Central memory CD8-positive, alpha-beta T cell (primary cell): ENCODE measurements around the gene VPS37B.
"Not testable (repeated sequence)": the region's sequence is repeated elsewhere in the genome, so short reads cannot be mapped to it uniquely, and the experiment has no call there.

Experiments used
- ATAC-seq: fragments of 150-1000 bp; cut with Tn5 transposase; replicated peaks from 2 replicates; pipeline ENCODE4 v1.10.0; 2022; ENCODE audit warnings: mild to moderate bottlenecking, moderate FRiP score, moderate number of reproducible peaks; ENCODE audit not compliant: poor library complexity, severe bottlenecking; ENCODE audit errors: extremely low read depth
- DNase-seq, 2 donors: peaks; one replicate each; pipeline ENCODE4 v3.0.0; 2021; ENCODE audit warnings: low spot score in 2 of 2
- H3K27ac Mint-ChIP-seq: one replicate; pipeline ENCODE4 v1.8.0; 2022; ENCODE audit warnings: low read depth, mild to moderate bottlenecking, moderate library complexity, mixed read lengths
- H3K27me3 Mint-ChIP-seq: one replicate; pipeline ENCODE4 v1.8.0; 2022; ENCODE audit warnings: mixed read lengths
- H3K36me3 Mint-ChIP-seq: one replicate; pipeline ENCODE4 v1.8.0; 2022; ENCODE audit warnings: mild to moderate bottlenecking, moderate library complexity, mixed read lengths; ENCODE audit not compliant: insufficient read depth
- H3K4me1 Mint-ChIP-seq: one replicate; pipeline ENCODE4 v1.8.0; 2022; ENCODE audit warnings: mixed read lengths
- H3K4me3 Mint-ChIP-seq: one replicate; pipeline ENCODE4 v1.8.0; 2022; ENCODE audit warnings: mild to moderate bottlenecking, moderate library complexity, mixed read lengths
- H3K9me3 Mint-ChIP-seq: one replicate; pipeline ENCODE4 v1.8.0; 2022; ENCODE audit warnings: mixed read lengths

VPS37B gene

DNA sequence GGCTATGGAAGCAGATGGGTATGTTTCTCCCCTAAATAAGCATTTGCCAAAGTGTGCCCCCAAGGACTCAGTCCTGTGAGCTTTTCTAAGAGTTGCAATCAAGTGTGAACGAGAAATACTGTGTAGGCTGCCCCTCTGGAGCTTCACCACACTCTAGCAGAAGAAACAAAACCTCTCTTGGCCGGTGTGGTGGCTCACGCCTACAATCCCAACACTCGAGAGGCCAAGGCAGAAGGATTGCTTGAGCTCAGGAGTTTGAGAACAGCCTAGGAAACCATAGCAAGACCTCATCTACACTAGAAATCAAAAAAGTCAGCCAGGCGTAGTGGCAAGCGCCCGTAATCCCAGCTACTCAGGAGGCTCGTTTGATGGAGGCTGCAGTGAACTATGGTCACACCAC lies 9.8 kb downstream of the VPS37B start:
- H3K27ac Mint-ChIP-seq: peak overlapping the region; percentile 72
- H3K36me3 Mint-ChIP-seq: peaks cover 9% of the 10 kb centered on the region
- DNase-seq (no peak), ATAC-seq (no peak)
- peaks cover 75% of the 10 kb centered on the region for H3K4me1 Mint-ChIP-seq
- H3K4me3 Mint-ChIP-seq: no peak overlapping the region
- no peaks in the 10 kb centered on the region for H3K9me3 Mint-ChIP-seq
- no peaks in the 10 kb centered on the region for H3K27me3 Mint-ChIP-seq

DNA sequence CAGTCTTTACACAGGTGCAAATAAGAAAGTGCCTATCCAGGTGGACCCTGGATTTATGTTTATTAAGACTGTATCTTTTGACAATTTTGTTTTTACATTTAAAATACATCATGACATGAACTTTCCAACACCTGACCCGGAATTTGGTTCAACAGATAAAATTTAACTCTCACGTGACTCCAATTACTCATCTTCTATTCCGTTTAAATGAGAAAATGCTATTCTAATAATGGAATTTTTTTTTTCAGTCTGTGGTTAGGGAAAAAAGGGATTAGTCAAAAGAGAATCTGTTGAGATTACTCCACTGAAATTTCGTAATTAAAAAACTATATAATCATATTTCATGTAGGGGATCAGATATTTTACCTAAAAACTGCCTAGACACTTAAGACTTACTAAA lies 11.1 kb downstream of the VPS37B start:
- Mint-ChIP-seq H3K4me3 (no peak overlapping the region), H3K9me3 (no peaks in the 10 kb centered on the region), H3K36me3 (peaks cover 10% of the 10 kb centered on the region), H3K4me1 (peaks cover 75% of the 10 kb centered on the region), H3K27ac (no peak overlapping the region), H3K27me3 (no peaks in the 10 kb centered on the region)
- no peak for ATAC-seq
- DNase-seq: no peak

DNA sequence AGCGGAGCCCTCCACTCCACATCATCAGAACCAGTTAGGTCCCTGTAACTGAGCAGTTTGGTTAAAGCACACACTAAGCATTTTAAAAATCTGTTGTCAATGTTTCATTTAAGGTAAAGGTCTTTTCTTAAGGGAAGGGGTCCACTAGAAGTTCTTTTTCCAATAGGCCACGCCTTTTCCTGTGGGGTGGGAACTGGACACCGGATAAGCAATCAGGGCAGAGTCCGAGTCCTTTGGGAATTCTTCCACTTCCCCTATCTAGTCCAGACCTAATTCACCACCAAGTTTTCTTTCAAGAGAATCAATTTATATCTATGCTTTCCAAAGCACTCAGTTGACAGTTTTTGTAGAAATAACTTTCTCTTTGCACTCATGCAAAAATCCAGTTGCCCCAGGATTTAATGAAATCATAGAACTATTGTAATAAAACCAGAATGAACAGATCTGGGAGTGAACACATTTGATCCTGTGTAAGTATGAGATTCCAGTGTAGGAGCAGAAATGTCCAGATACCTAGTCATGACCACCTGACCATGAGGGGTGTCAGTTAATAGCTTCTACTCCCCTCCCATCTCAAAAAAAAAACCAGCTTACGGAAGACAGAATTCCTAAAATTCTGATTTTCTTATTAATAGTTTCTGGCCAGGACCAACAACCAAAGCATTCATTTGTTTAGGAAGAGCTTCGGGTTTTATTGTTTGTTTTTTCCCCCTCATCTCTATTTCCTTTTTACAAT lies 11.7 kb downstream of the VPS37B start:
- Mint-ChIP-seq H3K27me3 (no peaks in the 10 kb centered on the region), H3K9me3 (no peaks in the 10 kb centered on the region), H3K4me3 (no peak overlapping the region), H3K36me3 (peaks cover 10% of the 10 kb centered on the region), H3K4me1 (peaks cover 75% of the 10 kb centered on the region), H3K27ac (no peak overlapping the region)
- DNase-seq (no peak), ATAC-seq (no peak)

DNA sequence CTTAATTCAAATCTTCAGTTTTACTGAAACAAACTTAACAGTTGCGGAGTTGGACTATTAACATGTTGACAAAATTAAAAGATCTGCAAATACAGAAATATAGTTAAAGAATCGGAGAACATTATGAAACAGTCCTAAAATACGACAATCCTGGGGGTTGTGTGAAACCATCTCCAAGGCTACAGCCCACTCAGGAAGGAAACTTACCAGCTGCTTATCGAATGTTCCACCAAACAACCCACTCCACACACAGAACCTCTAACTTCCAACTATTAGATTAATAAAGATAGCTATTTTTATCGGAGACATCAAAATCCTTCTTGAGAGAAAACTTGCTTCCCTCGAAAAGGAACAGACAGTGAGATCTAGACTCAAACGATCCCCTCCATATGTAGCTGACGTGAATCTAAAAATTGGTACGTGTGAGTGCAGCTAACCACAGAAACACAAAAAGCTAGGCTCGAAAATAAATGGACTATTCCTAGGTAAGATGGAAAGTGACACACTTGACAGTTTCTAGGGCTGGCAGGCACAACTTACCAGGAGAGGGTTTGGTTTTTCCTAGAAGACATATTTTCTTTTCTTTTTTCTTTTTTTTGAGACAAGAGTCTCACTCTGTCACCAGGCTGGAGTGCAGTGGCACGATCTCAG lies 12.9 kb downstream of the VPS37B start:
- Mint-ChIP-seq H3K4me3 (no peak overlapping the region), H3K27ac (peak overlapping the region; percentile 87), H3K9me3 (no peaks in the 10 kb centered on the region), H3K27me3 (no peaks in the 10 kb centered on the region), H3K36me3 (peaks cover 7% of the 10 kb centered on the region), H3K4me1 (peaks cover 72% of the 10 kb centered on the region)
- DNase-seq (no peak), ATAC-seq (no peak)

DNA sequence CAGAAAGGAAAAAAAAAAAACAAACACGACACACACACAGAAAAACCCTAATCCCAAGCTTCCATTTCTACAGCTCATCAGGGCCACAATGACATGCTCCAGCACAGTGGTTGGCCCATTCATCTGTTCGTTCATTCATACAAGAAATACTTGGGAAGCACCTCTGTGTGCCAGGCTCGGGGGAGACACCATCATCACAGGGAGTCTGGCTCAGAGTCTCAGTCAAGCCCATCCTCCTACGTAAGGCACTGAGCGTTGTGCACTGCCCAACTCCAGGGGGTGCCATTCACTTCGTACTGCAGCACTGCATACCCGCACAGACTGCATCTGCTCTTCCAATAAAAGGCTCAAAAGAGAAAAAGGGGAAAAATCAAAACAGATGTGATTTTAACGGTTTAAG lies 15.3 kb downstream of the VPS37B start:
- Mint-ChIP-seq H3K4me3 (no peak overlapping the region), H3K9me3 (no peaks in the 10 kb centered on the region), H3K27me3 (no peaks in the 10 kb centered on the region), H3K27ac (peak overlapping the region; percentile 70), H3K36me3 (peaks cover 14% of the 10 kb centered on the region), H3K4me1 (peaks cover 79% of the 10 kb centered on the region)
- ATAC-seq (peak; percentile 7), DNase-seq (no peak)

GRCh38 chr12:122880155-122880667 lies 15.7 kb downstream of the VPS37B start:
- Mint-ChIP-seq H3K27me3 (no peaks in the 10 kb centered on the region), H3K9me3 (no peaks in the 10 kb centered on the region), H3K27ac (peak overlapping the region; percentile 70), H3K4me1 (peaks cover 79% of the 10 kb centered on the region), H3K36me3 (peaks cover 14% of the 10 kb centered on the region), H3K4me3 (no peak overlapping the region)
- DNase-seq: no peak
- no peak for ATAC-seq

GRCh38 chr12:122878780-122879612 lies 16.9 kb downstream of the VPS37B start:
- Mint-ChIP-seq H3K9me3 (no peaks in the 10 kb centered on the region), H3K27me3 (no peaks in the 10 kb centered on the region), H3K36me3 (peaks cover 14% of the 10 kb centered on the region), H3K4me3 (no peak overlapping the region), H3K4me1 (peaks cover 79% of the 10 kb centered on the region), H3K27ac (peak overlapping the region; percentile 30)
- DNase-seq (no peak), ATAC-seq (no peak)

GRCh38 chr12:122876731-122877130 lies 19.2 kb downstream of the VPS37B start:
- Mint-ChIP-seq H3K36me3 (peaks cover 12% of the 10 kb centered on the region), H3K9me3 (no peaks in the 10 kb centered on the region), H3K27ac (no peak overlapping the region), H3K4me3 (no peak overlapping the region), H3K27me3 (no peaks in the 10 kb centered on the region), H3K4me1 (peaks cover 80% of the 10 kb centered on the region)
- no peak for ATAC-seq
- no peak for DNase-seq

- ATAC-seq, H3K4me3 Mint-ChIP-seq, H3K27me3 Mint-ChIP-seq, H3K9me3 Mint-ChIP-seq, H3K27ac Mint-ChIP-seq, DNase-seq: not testable (repeated sequence)
- Mint-ChIP-seq H3K4me1 (peaks cover 81% of the 10 kb centered on the region), H3K36me3 (peaks cover 14% of the 10 kb centered on the region)
These were observed 19.6 kb downstream of the VPS37B start for GRCh38 chr12:122876281-122876680.

GRCh38 chr12:122875590-122876220 lies 20.2 kb downstream of the VPS37B start:
- Mint-ChIP-seq H3K4me3 (no peak overlapping the region), H3K4me1 (peaks cover 80% of the 10 kb centered on the region), H3K27ac (no peak overlapping the region), H3K36me3 (peaks cover 12% of the 10 kb centered on the region), H3K9me3 (no peaks in the 10 kb centered on the region), H3K27me3 (no peaks in the 10 kb centered on the region)
- ATAC-seq: no peak
- DNase-seq: no peak

GRCh38 chr12:122874081-122874480 lies 21.8 kb downstream of the VPS37B start:
- H3K9me3 Mint-ChIP-seq: no peaks in the 10 kb centered on the region
- DNase-seq (no peak), ATAC-seq (no peak)
- H3K36me3 Mint-ChIP-seq: peaks cover 26% of the 10 kb centered on the region
- peaks cover 69% of the 10 kb centered on the region for H3K4me1 Mint-ChIP-seq
- H3K27me3 Mint-ChIP-seq: no peaks in the 10 kb centered on the region
- H3K27ac Mint-ChIP-seq: peak overlapping the region; percentile 44
- no peak overlapping the region for H3K4me3 Mint-ChIP-seq

DNA sequence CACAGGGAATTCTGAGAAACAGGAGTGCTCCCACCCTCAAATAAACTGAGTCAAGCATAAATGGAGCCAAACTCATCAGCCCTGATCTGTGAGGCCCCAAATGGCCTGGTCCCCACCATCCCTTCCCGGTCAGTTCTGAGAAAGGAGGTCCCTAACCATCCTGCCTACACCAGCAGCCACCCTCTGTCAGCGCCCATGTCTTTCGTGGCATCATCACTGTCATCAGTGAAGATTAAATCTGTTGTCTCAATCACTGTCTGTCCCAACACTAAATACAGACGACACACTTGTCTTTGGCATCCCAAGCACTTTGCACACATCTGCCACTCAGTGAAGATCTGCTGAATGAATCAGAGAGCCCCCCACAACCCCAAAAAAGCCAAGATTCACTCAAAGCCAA lies 22.4 kb downstream of the VPS37B start:
- H3K4me1 Mint-ChIP-seq: peaks cover 70% of the 10 kb centered on the region
- no peak overlapping the region for H3K4me3 Mint-ChIP-seq
- peaks cover 31% of the 10 kb centered on the region for H3K36me3 Mint-ChIP-seq
- ATAC-seq: no peak
- H3K27ac Mint-ChIP-seq: no peak overlapping the region
- H3K9me3 Mint-ChIP-seq: no peaks in the 10 kb centered on the region
- no peak for DNase-seq
- H3K27me3 Mint-ChIP-seq: no peaks in the 10 kb centered on the region
